Endothelial cell of umbilical vein (primary cell): ENCODE data around the gene FKBP2.

ENCODE experiments used
- CTCF ChIP-seq, 2 donors: IDR thresholded peaks; 1 replicate in 1 of 2; 2 replicates in 1 of 2; pipeline ENCODE4 v1.5.1; 2011; ENCODE audit warnings: low read length in 2 of 2, mild to moderate bottlenecking in 2 of 2, moderate library complexity in 2 of 2, control low read depth in 1 of 2, inconsistent platforms in 1 of 2, low read depth in 1 of 2; ENCODE audit not compliant: insufficient read depth in 1 of 2; ENCODE audit errors: extremely low read depth in 1 of 2
- MYC ChIP-seq: IDR thresholded peaks from one replicate; pipeline ENCODE4 v1.6.1; 2011; ENCODE audit warnings: mild to moderate bottlenecking, low read depth, low read length
- POLR2A ChIP-seq: IDR thresholded peaks from 2 replicates; pipeline ENCODE4 v1.6.1; 2012; ENCODE audit warnings: low read depth, mild to moderate bottlenecking, control low read depth, low read length

- TF ChIP-seq CTCF (IDR thresholded peaks at IDR 0.05; ENCODE audit: extremely low read depth in 1 of 2, insufficient read depth in 1 of 2, low read depth in 1 of 2, low read length in 2 of 2) (no peak), POLR2A (no peak), MYC (no peak)
These were observed 37.9 kb upstream of the FKBP2 start for GRCh38 chr11:64202992-64203391.
